ENCODE measurements around the gene FHIT. TPM values are rescaled to one million over a fixed set of nuclear protein-coding genes. Genes with fewer than 3 reads are reported as not detected.

The FHIT gene
- total RNA-seq, 4 donors from 2014 or later = 0.72 to 5.2 (median 2.1) TPM

DNA sequence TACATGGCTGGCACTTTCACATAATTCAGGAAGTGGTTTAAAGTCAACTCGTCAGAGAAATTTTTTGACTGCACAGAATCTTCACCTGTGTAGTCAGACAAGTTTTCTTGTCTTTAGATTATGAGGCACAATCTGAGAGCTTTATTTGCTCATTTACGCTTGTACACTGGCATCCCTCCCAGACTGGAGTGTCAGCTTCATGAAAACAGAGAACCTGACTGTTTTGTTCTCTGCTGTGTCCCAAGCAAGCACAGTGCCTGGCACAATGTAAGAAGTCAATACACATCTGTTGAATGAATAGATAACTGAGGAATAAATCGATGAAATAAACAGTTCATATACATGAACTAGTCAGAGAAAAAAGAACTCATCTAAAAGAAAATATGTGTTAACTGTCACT lies 1355.3 kb downstream of the FHIT start:
- Histone ChIP-seq H3K36me3 (no peaks in the 10 kb centered on the region), H3K4me1 (no peaks in the 10 kb centered on the region), H3K27ac (no peak overlapping the region), H3K4me3 (no peak overlapping the region), H3K27me3 (no peaks in the 10 kb centered on the region), H3K9me3 (no peaks in the 10 kb centered on the region)
- no peak for ATAC-seq
- intact Hi-C loops (cut with DNase I; ENCODE audit: low total_unique reads) = no loop called here
- in situ Hi-C loops (cut with MboI; ENCODE audit: low sequenced_read_pairs in 4 of 4) = no loop called here
- no peak for DNase-seq
- TF ChIP-seq, protein P1, sequence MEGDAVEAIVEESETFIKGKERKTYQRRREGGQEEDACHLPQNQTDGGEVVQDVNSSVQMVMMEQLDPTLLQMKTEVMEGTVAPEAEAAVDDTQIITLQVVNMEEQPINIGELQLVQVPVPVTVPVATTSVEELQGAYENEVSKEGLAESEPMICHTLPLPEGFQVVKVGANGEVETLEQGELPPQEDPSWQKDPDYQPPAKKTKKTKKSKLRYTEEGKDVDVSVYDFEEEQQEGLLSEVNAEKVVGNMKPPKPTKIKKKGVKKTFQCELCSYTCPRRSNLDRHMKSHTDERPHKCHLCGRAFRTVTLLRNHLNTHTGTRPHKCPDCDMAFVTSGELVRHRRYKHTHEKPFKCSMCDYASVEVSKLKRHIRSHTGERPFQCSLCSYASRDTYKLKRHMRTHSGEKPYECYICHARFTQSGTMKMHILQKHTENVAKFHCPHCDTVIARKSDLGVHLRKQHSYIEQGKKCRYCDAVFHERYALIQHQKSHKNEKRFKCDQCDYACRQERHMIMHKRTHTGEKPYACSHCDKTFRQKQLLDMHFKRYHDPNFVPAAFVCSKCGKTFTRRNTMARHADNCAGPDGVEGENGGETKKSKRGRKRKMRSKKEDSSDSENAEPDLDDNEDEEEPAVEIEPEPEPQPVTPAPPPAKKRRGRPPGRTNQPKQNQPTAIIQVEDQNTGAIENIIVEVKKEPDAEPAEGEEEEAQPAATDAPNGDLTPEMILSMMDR (IDR thresholded peaks at IDR 0.05 in 4 of 5, conservative IDR thresholded peaks at IDR 0.05 in 1 of 5) = no peak
- no peak for TF ChIP-seq POLR2A (IDR thresholded peaks at IDR 0.05)

DNA sequence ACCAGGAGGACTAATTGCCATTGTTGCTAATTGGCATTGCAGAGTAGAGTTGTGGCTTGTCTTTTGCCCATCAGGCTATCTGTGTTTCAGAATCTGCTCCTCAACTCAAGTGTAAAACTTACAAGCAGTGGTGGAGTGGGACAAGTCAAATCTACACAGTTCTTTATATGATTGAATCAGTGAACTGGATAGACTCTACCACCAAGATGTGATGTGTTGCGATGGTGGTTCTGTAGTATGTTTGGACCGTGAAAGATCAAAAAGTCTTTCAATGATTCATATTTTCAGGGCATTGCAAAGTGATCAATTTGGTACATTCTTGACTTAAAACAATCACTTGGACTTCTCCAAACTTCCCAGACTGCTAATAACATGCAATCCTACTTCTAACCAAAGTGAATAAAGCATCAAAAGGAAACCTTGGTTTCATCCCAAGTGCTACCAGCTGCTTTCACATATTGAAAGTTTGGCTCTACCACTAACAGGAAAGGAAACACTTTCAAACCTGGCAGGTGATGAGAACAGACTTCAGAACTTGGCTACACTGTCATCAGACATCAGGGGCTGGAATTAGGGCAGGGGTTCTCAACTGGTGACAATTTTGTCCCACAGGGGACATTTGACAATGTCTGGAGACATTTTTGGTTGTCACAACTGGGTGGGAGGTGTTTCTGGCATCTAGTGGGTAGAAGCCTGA lies 1356.7 kb downstream of the FHIT start:
- H3K27ac ChIP-seq = no peak overlapping the region
- no peaks in the 10 kb centered on the region for H3K27me3 ChIP-seq
- no peaks in the 10 kb centered on the region for H3K36me3 ChIP-seq
- no peak for TF ChIP-seq POLR2A (IDR thresholded peaks at IDR 0.05)
- TF ChIP-seq, protein P1 (IDR thresholded peaks at IDR 0.05 in 4 of 5, conservative IDR thresholded peaks at IDR 0.05 in 1 of 5) = no peak
- in situ Hi-C loops (cut with MboI; ENCODE audit: low sequenced_read_pairs in 4 of 4) = no loop called here
- H3K9me3 ChIP-seq = no peaks in the 10 kb centered on the region
- H3K4me3 ChIP-seq = no peak overlapping the region
- intact Hi-C loops (cut with DNase I; ENCODE audit: low total_unique reads) = no loop called here
- DNase-seq = no peak
- no peak for ATAC-seq
- H3K4me1 ChIP-seq = no peaks in the 10 kb centered on the region

DNA sequence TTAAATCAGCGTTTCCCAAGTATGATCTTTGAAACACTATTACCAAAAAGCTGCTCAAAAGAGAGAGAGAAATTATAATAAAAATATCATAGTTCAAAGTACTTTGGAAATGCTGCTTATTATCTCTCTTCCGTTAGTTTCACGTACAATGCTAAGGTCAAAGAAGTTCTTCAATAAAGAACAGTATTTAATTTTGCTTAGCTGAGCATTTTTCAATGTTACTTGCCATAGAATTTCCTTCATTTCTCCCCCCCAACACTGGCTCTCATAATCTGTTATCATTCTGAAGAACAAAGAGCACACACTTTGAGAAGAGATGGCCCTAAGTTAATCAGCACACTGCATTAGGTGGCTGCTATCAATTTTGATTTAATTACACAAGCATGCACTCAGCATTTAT lies 1360.6 kb downstream of the FHIT start:
- TF ChIP-seq POLR2A (IDR thresholded peaks at IDR 0.05) = no peak
- TF ChIP-seq, protein P1 (IDR thresholded peaks at IDR 0.05 in 4 of 5, conservative IDR thresholded peaks at IDR 0.05 in 1 of 5) = no peak
- H3K27me3 ChIP-seq = no peaks in the 10 kb centered on the region
- no peaks in the 10 kb centered on the region for H3K36me3 ChIP-seq
- no peaks in the 10 kb centered on the region for H3K4me1 ChIP-seq
- in situ Hi-C loops (cut with MboI; ENCODE audit: low sequenced_read_pairs in 4 of 4) (no loop called here), intact Hi-C loops (cut with DNase I; ENCODE audit: low total_unique reads) (no loop called here)
- no peaks in the 10 kb centered on the region for H3K9me3 ChIP-seq
- ATAC-seq = no peak
- H3K4me3 ChIP-seq = no peak overlapping the region
- no peak for DNase-seq
- H3K27ac ChIP-seq = no peak overlapping the region

DNA sequence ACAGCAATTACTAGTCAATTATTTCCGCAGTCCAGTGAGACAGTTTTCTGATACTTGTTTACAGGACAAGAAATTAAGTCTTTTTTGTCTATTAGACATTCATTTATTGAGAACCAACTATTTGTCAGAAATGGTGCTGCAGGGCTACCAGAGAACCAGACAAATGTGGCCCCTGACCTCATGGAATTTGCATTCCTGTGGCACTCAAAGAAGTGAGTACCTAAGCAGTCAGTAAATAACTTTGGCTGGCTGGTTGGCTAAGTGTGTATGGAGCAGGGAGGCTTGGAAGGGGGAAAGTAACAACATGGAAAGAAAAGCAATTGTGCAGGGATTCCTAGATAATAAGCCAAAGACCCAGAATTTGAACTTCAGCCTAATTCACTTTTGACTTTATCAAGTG lies 1364.5 kb downstream of the FHIT start:
- Histone ChIP-seq H3K36me3 (no peaks in the 10 kb centered on the region), H3K27me3 (no peaks in the 10 kb centered on the region), H3K4me1 (no peaks in the 10 kb centered on the region), H3K4me3 (no peak overlapping the region), H3K9me3 (no peaks in the 10 kb centered on the region), H3K27ac (no peak overlapping the region)
- ATAC-seq (no peak), DNase-seq (no peak)
- intact Hi-C loops (cut with DNase I; ENCODE audit: low total_unique reads) = no loop called here
- in situ Hi-C loops (cut with MboI; ENCODE audit: low sequenced_read_pairs in 4 of 4) = no loop called here
- no peak for TF ChIP-seq POLR2A (IDR thresholded peaks at IDR 0.05)
- TF ChIP-seq, protein P1 (IDR thresholded peaks at IDR 0.05 in 4 of 5, conservative IDR thresholded peaks at IDR 0.05 in 1 of 5) = no peak
